GM23338 (cell line): ENCODE measurements around the gene IGF1R. TPM values are rescaled to one million over a fixed set of nuclear protein-coding genes. Genes with fewer than 3 reads are reported as not detected.
A peak's percentile ranks its signal among the peaks of the same experiment; 100 is the strongest.

Experiments used
- ATAC-seq: fragments of 200-7000 bp; cut with Tn5 transposase; 3 replicates; pipeline ENCODE4 v1.9.1; 2020
- DNase-seq: peaks from one replicate; pipeline ENCODE4 v3.0.0-alpha.2; 2015; ENCODE audit warnings: low spot score
- H2AFZ ChIP-seq: fragments of 200-600 bp; sonication (generic); 2 replicates; pipeline ENCODE4 v1.8.0; 2016; ENCODE audit warnings: antibody characterized with exemption, mild to moderate bottlenecking, moderate library complexity
- H3F3A ChIP-seq: fragments of 200-600 bp; sonication (generic); replicated peaks from 2 replicates; pipeline ENCODE4 v1.8.0; 2017; ENCODE audit warnings: antibody characterized with exemption, mixed run types, low read depth
- H3K27ac ChIP-seq: fragments of 200-600 bp; sonication (generic); 2 replicates; pipeline ENCODE4 v1.6.1; 2016; ENCODE audit warnings: low read depth
- H3K27me3 ChIP-seq: fragments of 200-600 bp; sonication (generic); 2 replicates; pipeline ENCODE4 v1.8.0; 2016; ENCODE audit warnings: mild to moderate bottlenecking, mixed run types, moderate library complexity; ENCODE audit not compliant: insufficient read depth
- H3K36me3 ChIP-seq: fragments of 200-600 bp; sonication (generic); 2 replicates; pipeline ENCODE4 v1.8.0; 2016; ENCODE audit warnings: mild to moderate bottlenecking; ENCODE audit not compliant: insufficient read depth
- H3K4me1 ChIP-seq: fragments of 200-600 bp; sonication (generic); 2 replicates; pipeline ENCODE4 v1.8.0; 2016; ENCODE audit warnings: mild to moderate bottlenecking, moderate library complexity; ENCODE audit not compliant: insufficient read depth
- H3K4me2 ChIP-seq: fragments of 200-600 bp; sonication (generic); 2 replicates; pipeline ENCODE4 v1.7.1; 2017; ENCODE audit warnings: mixed run types
- H3K4me3 ChIP-seq: fragments of 200-600 bp; sonication (generic); 2 replicates; pipeline ENCODE4 v1.6.1; 2016; ENCODE audit warnings: mixed run types
- H3K79me2 ChIP-seq: fragments of 200-600 bp; sonication (generic); replicated peaks from 2 replicates; pipeline ENCODE4 v1.8.0; 2017; ENCODE audit warnings: mild to moderate bottlenecking; ENCODE audit not compliant: insufficient read depth
- H3K9me2 ChIP-seq: fragments of 200-600 bp; sonication (generic); 2 replicates; pipeline ENCODE4 v1.8.0; 2017; ENCODE audit not compliant: insufficient read depth
- H4K20me1 ChIP-seq: fragments of 200-600 bp; sonication (generic); replicated peaks from 2 replicates; pipeline ENCODE4 v1.8.0; 2017; ENCODE audit warnings: mild to moderate bottlenecking; ENCODE audit not compliant: insufficient read depth
- H3K27ac Mint-ChIP-seq: 2 replicates; pipeline ENCODE4 v1.8.0; 2020; ENCODE audit warnings: inconsistent platforms, mild to moderate bottlenecking, moderate library complexity, mixed read lengths
- H3K27me3 Mint-ChIP-seq: 3 replicates; pipeline ENCODE4 v1.8.0; 2022; ENCODE audit warnings: low read depth, mild to moderate bottlenecking, moderate library complexity, mixed read lengths, inconsistent platforms; ENCODE audit not compliant: insufficient read depth, poor library complexity
- H3K36me3 Mint-ChIP-seq: 3 replicates; pipeline ENCODE4 v1.8.0; 2021; ENCODE audit warnings: low read depth, mild to moderate bottlenecking, inconsistent platforms, moderate library complexity, mixed read lengths
- H3K4me1 Mint-ChIP-seq: 3 replicates; pipeline ENCODE4 v1.8.0; 2020; ENCODE audit warnings: mild to moderate bottlenecking, inconsistent platforms, mixed read lengths
- H3K4me3 Mint-ChIP-seq: 3 replicates; pipeline ENCODE4 v1.8.0; 2021; ENCODE audit warnings: moderate library complexity, mild to moderate bottlenecking, inconsistent platforms, mixed read lengths
- H3K9me3 Mint-ChIP-seq: 3 replicates; pipeline ENCODE4 v1.8.0; 2020; ENCODE audit warnings: moderate library complexity, mild to moderate bottlenecking, inconsistent platforms, mixed read lengths
- CREB1 ChIP-seq: fragments of 250-450 bp; sonication (Bioruptor Pico); IDR thresholded peaks from 2 replicates; pipeline ENCODE4 v1.5.0; 2020; ENCODE audit warnings: low read depth, mild to moderate bottlenecking, moderate library complexity
- EZH2 ChIP-seq: fragments of 200-600 bp; sonication (generic); IDR thresholded peaks from one replicate; pipeline ENCODE4 v1.8.0; 2017; ENCODE audit warnings: antibody characterized with exemption, mild to moderate bottlenecking, low read depth; ENCODE audit not compliant: unreplicated experiment
- EZH2phosphoT487 ChIP-seq: fragments of 200-600 bp; sonication (generic); IDR thresholded peaks from one replicate; pipeline ENCODE4 v1.8.1; 2018; ENCODE audit warnings: antibody characterized with exemption; ENCODE audit not compliant: unreplicated experiment
- JUNB ChIP-seq: IDR thresholded peaks from one replicate; pipeline ENCODE4 v1.6.1; 2016; ENCODE audit warnings: antibody characterized with exemption; ENCODE audit not compliant: unreplicated experiment
- NANOG ChIP-seq: IDR thresholded peaks from 2 replicates; pipeline ENCODE4 v1.6.1; 2016; ENCODE audit warnings: antibody characterized with exemption, borderline replicate concordance
- POLR2AphosphoS5 ChIP-seq: IDR thresholded peaks from 2 replicates; pipeline ENCODE4 v1.6.1; 2016; ENCODE audit warnings: antibody characterized with exemption, low read depth
- STAT1 ChIP-seq: IDR thresholded peaks from one replicate; pipeline ENCODE4 v1.6.1; 2016; ENCODE audit warnings: antibody characterized with exemption; ENCODE audit not compliant: unreplicated experiment
- ZNF114 ChIP-seq: fragments of 250-450 bp; sonication (Bioruptor Pico); IDR thresholded peaks from 2 replicates; pipeline ENCODE4 v1.5.0; 2020; ENCODE audit warnings: mild to moderate bottlenecking, moderate library complexity
- polyA plus RNA-seq: library from polyadenylated mRNA; unstranded; fragments of >200 nt; fragmentation: Nextera tagmentation; extraction: Ambion mirVana; gene quantifications from 2 replicates; pipeline ENCODE4 v1.2.1, GENCODE V29; 2016
- total RNA-seq: library from RNA; depleted of rRNA; stranded (reverse); fragments of >200 nt; shearing (Covaris generic); gene quantifications from 2 replicates; pipeline ENCODE4 v1.2.3, GENCODE V29; 2014
- TF ChIP-seq, protein P1 (sequence below): IDR thresholded peaks from 2 replicates; pipeline ENCODE4 v1.6.1; 2016; ENCODE audit warnings: antibody characterized with exemption
- TF ChIP-seq, protein P2 (sequence below), 2 experiments: fragments of 200-600 bp in 1 of 2; sonication (generic) in 1 of 2; conservative IDR thresholded peaks; 2 replicates each; pipeline versions ENCODE4 v1.5.1 to v1.6.1; 2016 to 2017; ENCODE audit warnings: antibody characterized with exemption in 2 of 2, low read depth in 2 of 2, mild to moderate bottlenecking in 2 of 2, moderate library complexity in 1 of 2
- TF ChIP-seq, protein P3 (sequence below): IDR thresholded peaks from one replicate; pipeline ENCODE4 v1.6.1; 2018; ENCODE audit warnings: antibody characterized with exemption; ENCODE audit not compliant: unreplicated experiment

The IGF1R gene
- total and polyA plus RNA-seq, 2 experiments from 2014 or later: 20.4 to 92.2 TPM

DNA sequence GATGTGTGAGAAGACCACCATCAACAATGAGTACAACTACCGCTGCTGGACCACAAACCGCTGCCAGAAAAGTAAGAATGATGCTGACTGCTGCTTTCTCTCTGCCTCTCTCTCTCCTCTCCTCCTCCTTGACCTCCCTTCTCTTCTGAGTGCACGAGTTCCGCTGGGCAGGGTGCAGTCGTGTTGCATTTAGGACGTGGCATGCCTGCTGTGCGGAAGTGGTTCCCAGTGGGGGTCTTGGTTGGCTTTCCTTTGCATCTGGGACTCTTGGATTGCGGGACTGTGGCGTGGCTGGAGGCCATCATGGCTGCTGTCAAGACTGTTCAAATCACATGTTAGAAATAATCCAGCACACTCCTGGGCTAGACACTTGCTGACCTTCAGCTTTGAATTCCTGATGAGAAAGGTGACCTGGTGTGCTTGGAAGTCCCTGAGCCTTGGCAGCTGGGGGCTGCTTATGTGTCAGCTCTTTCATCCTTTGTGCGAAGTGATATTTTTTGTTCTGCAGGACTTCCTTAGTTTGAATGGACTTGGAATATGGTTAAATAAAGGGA is 59.8 kb downstream of the IGF1R start:
- Mint-ChIP-seq H3K4me1 (peaks cover 50% of the 10 kb centered on the region), H3K27ac (no peak overlapping the region), H3K4me3 (no peak overlapping the region), H3K36me3 (peaks cover 38% of the 10 kb centered on the region), H3K9me3 (peaks cover 8% of the 10 kb centered on the region), H3K27me3 (peaks cover 7% of the 10 kb centered on the region)
- H3K27me3 ChIP-seq: no peaks in the 10 kb centered on the region
- H3F3A ChIP-seq: 0 out of 2 replicates have a peak, but pooled peaks cover 4% of the 10 kb centered on the region
- H2AFZ ChIP-seq: no peak overlapping the region
- TF ChIP-seq EZH2phosphoT487 (no peak), EZH2 (no peak), ZNF114 (CRISPR knock-in tag) (no peak), STAT1 (no peak)
- TF ChIP-seq, protein P1, sequence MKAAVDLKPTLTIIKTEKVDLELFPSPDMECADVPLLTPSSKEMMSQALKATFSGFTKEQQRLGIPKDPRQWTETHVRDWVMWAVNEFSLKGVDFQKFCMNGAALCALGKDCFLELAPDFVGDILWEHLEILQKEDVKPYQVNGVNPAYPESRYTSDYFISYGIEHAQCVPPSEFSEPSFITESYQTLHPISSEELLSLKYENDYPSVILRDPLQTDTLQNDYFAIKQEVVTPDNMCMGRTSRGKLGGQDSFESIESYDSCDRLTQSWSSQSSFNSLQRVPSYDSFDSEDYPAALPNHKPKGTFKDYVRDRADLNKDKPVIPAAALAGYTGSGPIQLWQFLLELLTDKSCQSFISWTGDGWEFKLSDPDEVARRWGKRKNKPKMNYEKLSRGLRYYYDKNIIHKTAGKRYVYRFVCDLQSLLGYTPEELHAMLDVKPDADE: no peak
- peak overlapping the region; percentile 65 for H3K4me2 ChIP-seq
- H3K36me3 ChIP-seq: no peaks in the 10 kb centered on the region
- H3K79me2 ChIP-seq: peaks cover 100% of the 10 kb centered on the region
- H3K9me2 ChIP-seq: no peaks in the 10 kb centered on the region
- no peak overlapping the region for H3K27ac ChIP-seq
- ATAC-seq: no peak
- peaks cover 86% of the 10 kb centered on the region for H4K20me1 ChIP-seq
- no peak overlapping the region for H3K4me3 ChIP-seq
- no peak for DNase-seq
- peaks cover 68% of the 10 kb centered on the region for H3K4me1 ChIP-seq

DNA sequence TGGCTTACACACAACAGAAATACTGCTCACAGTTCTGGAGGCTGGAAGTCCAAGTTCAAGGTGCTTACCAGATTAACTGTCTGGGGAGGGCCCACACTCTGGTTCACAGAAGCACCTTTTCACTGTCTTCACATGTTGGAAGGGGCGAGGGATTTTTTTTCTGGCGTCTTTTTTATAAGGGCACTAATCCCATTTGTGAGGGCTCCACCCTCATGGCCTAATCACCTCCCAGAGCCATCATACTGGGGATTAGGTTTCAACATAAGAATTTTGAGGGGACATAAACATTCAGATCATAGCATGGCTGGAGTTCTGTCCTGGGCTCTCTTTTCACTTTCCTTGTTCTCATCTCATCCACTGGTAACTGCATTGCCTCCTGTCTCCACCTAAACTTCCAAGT is 63.5 kb downstream of the IGF1R start:
- H3K27me3 ChIP-seq: no peaks in the 10 kb centered on the region
- H3K27ac ChIP-seq: no peak overlapping the region
- H2AFZ ChIP-seq: no peak overlapping the region
- no peaks in the 10 kb centered on the region for H3K9me2 ChIP-seq
- no peak for ATAC-seq
- peaks cover 82% of the 10 kb centered on the region for H4K20me1 ChIP-seq
- Mint-ChIP-seq H3K36me3 (peaks cover 38% of the 10 kb centered on the region), H3K9me3 (peaks cover 8% of the 10 kb centered on the region), H3K27me3 (peaks cover 10% of the 10 kb centered on the region), H3K4me1 (peaks cover 78% of the 10 kb centered on the region), H3K27ac (peak overlapping the region; percentile 41; the same call in 1 of the 2 replicates), H3K4me3 (no peak overlapping the region)
- H3K79me2 ChIP-seq: peaks cover 100% of the 10 kb centered on the region
- peaks cover 85% of the 10 kb centered on the region for H3K4me1 ChIP-seq
- no peak for DNase-seq
- H3K4me2 ChIP-seq: no peak overlapping the region
- 0 out of 2 replicates have a peak, but pooled peaks cover 7% of the 10 kb centered on the region for H3F3A ChIP-seq
- H3K36me3 ChIP-seq: no peaks in the 10 kb centered on the region
- H3K4me3 ChIP-seq: no peak overlapping the region
- TF ChIP-seq, protein P1: no peak
- no peak for TF ChIP-seq EZH2phosphoT487
- TF ChIP-seq, protein P2, sequence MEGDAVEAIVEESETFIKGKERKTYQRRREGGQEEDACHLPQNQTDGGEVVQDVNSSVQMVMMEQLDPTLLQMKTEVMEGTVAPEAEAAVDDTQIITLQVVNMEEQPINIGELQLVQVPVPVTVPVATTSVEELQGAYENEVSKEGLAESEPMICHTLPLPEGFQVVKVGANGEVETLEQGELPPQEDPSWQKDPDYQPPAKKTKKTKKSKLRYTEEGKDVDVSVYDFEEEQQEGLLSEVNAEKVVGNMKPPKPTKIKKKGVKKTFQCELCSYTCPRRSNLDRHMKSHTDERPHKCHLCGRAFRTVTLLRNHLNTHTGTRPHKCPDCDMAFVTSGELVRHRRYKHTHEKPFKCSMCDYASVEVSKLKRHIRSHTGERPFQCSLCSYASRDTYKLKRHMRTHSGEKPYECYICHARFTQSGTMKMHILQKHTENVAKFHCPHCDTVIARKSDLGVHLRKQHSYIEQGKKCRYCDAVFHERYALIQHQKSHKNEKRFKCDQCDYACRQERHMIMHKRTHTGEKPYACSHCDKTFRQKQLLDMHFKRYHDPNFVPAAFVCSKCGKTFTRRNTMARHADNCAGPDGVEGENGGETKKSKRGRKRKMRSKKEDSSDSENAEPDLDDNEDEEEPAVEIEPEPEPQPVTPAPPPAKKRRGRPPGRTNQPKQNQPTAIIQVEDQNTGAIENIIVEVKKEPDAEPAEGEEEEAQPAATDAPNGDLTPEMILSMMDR (conservative IDR thresholded peaks at IDR 0.05; ENCODE audit: low read depth in 2 of 2): no peak
- TF ChIP-seq JUNB: no peak
- TF ChIP-seq NANOG: no peak
- TF ChIP-seq, protein P3, sequence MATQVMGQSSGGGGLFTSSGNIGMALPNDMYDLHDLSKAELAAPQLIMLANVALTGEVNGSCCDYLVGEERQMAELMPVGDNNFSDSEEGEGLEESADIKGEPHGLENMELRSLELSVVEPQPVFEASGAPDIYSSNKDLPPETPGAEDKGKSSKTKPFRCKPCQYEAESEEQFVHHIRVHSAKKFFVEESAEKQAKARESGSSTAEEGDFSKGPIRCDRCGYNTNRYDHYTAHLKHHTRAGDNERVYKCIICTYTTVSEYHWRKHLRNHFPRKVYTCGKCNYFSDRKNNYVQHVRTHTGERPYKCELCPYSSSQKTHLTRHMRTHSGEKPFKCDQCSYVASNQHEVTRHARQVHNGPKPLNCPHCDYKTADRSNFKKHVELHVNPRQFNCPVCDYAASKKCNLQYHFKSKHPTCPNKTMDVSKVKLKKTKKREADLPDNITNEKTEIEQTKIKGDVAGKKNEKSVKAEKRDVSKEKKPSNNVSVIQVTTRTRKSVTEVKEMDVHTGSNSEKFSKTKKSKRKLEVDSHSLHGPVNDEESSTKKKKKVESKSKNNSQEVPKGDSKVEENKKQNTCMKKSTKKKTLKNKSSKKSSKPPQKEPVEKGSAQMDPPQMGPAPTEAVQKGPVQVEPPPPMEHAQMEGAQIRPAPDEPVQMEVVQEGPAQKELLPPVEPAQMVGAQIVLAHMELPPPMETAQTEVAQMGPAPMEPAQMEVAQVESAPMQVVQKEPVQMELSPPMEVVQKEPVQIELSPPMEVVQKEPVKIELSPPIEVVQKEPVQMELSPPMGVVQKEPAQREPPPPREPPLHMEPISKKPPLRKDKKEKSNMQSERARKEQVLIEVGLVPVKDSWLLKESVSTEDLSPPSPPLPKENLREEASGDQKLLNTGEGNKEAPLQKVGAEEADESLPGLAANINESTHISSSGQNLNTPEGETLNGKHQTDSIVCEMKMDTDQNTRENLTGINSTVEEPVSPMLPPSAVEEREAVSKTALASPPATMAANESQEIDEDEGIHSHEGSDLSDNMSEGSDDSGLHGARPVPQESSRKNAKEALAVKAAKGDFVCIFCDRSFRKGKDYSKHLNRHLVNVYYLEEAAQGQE: no peak
- TF ChIP-seq ZNF114 (CRISPR knock-in tag): no peak
- no peak for TF ChIP-seq CREB1 (CRISPR knock-in tag)
- TF ChIP-seq POLR2AphosphoS5: no peak
